GM12865 (cell line): ENCODE measurements around the gene CSNK1A1.
"Not testable (repeated sequence)": the region's sequence is repeated elsewhere in the genome, so short reads cannot be mapped to it uniquely, and the experiment has no call there.

Source experiments
- DNase-seq: peaks from one replicate; pipeline ENCODE4 v3.0.0; 2010; ENCODE audit warnings: low read depth
- H3K4me3 ChIP-seq: 2 replicates; pipeline ENCODE4 v1.5.1; 2011; ENCODE audit warnings: mild to moderate bottlenecking, low read depth, low read length, control low read depth
- CTCF ChIP-seq: IDR thresholded peaks from 2 replicates; pipeline ENCODE4 v1.5.1; 2011; ENCODE audit warnings: low read length, control low read depth, low read depth, inconsistent platforms; ENCODE audit not compliant: insufficient read depth; ENCODE audit errors: missing control alignments

CSNK1A1 gene

GRCh38 chr5:149551227-149552037, at the start of gene CSNK1A1:
TSS of gene CSNK1A1 (minus strand) at chr5:149551439. CDS start at chr5:149550964, 475 bp downstream.
- TF ChIP-seq CTCF: peak; percentile 61
- H3K4me3 ChIP-seq: peak within 1 kb of the TSS; percentile 87
- DNase-seq: peak; percentile 99

GRCh38 chr5:149600932-149601331, 49.7 kb upstream of the CSNK1A1 start:
- no peak for DNase-seq
- no peak for TF ChIP-seq CTCF
- no peak overlapping the region for H3K4me3 ChIP-seq

- no peak for DNase-seq
- TF ChIP-seq CTCF: no peak
- no peak overlapping the region for H3K4me3 ChIP-seq
Measured at GRCh38 chr5:149599375-149599774, 48.1 kb upstream of the CSNK1A1 start.

GRCh38 chr5:149598966-149599365, 47.7 kb upstream of the CSNK1A1 start:
- DNase-seq: no peak
- TF ChIP-seq CTCF: no peak
- H3K4me3 ChIP-seq: no peak overlapping the region

- not testable (repeated sequence) for H3K4me3 ChIP-seq, DNase-seq
Measured at GRCh38 chr5:149598234-149598633, 47.0 kb upstream of the CSNK1A1 start.

GRCh38 chr5:149597618-149598017, 46.4 kb upstream of the CSNK1A1 start:
- no peak overlapping the region for H3K4me3 ChIP-seq
- no peak for TF ChIP-seq CTCF
- no peak for DNase-seq

- no peak for TF ChIP-seq CTCF
- no peak overlapping the region for H3K4me3 ChIP-seq
- DNase-seq: no peak
Measured at GRCh38 chr5:149596712-149597111, 45.5 kb upstream of the CSNK1A1 start.

GRCh38 chr5:149595105-149595504, 43.9 kb upstream of the CSNK1A1 start:
- DNase-seq, H3K4me3 ChIP-seq: not testable (repeated sequence)
